SH-SY5Y (cell line): ENCODE results near the gene ARHGAP26.
A peak's percentile ranks its signal among the peaks of the same experiment; 100 is the strongest.

ENCODE experiments used
- GATA2 ChIP-seq: IDR thresholded peaks from 2 replicates; pipeline ENCODE4 v1.6.1; 2011; ENCODE audit warnings: mild to moderate bottlenecking, low read depth, low read length
- GATA3 ChIP-seq: IDR thresholded peaks from 2 replicates; pipeline ENCODE4 v1.6.1; 2011; ENCODE audit warnings: low read depth, mild to moderate bottlenecking, low read length, moderate library complexity

ARHGAP26 gene

DNA sequence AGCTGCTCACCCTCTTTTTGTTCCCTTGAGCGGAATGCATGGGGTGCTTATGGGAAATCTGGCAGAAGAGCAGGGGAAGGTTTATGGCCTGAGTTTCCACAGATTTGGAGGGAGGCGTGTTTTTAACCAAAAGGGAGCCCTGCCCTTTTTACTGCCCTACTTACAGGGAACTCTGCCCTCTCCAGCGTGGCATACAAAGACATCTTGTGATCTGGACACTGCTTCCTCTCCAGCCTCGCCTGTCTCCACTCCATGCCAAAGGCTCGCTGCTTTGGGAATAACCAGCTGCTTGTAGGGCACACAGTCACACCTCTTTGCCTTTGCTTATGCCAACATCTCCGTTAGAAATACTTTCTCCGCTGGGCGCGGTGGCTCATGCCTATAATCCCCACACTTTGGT, 314.2 kb downstream of the ARHGAP26 start:
- no peak for TF ChIP-seq GATA3
- no peak for TF ChIP-seq GATA2

DNA sequence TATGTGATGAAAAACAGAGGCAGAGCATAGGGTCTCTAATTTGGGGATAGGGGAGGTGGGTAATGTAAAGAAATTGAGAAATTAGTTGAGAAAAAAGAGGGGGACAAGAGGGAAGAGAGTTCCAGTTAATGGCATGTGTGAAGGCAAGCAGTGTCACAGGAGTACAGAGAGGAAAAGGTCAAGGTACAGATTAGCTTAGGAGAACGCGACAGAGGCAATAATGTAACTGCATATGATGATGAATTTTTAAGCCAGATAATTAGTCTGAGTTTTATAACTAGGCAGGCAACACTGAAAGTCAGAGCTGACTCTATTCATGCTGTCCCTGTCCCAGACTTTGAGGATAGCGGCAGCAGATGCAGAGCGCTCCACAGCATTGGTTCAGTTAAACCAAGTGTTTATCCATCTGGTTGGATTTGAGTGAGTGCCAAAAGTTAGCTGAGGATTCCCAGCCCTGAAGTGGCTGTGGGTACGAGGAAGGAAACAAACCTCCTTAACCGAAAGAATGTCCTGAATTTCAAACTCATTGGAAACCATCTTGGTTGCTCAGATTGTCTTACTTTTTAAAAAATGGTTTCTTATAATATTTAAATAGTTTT, 315.2 kb downstream of the ARHGAP26 start:
- TF ChIP-seq GATA3 (no peak), GATA2 (no peak)

DNA sequence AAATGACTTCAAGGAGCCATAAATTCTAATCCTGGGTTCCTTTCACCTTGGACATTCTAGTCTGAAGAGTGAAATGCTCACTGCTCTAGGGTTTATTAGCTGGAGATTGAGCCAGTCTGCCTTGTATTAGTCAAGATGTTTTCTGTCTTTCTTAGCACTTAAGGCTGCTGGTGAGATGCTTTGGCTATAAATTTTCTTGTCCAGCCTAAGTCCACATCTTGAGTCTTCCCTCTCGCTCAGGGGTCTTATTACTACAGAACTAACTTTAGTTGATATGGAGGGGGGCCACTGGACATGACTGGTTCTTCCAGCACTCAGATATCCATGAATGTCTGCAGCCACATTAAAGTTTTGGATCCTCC, 316.4 kb downstream of the ARHGAP26 start:
- TF ChIP-seq GATA3 = no peak
- no peak for TF ChIP-seq GATA2

DNA sequence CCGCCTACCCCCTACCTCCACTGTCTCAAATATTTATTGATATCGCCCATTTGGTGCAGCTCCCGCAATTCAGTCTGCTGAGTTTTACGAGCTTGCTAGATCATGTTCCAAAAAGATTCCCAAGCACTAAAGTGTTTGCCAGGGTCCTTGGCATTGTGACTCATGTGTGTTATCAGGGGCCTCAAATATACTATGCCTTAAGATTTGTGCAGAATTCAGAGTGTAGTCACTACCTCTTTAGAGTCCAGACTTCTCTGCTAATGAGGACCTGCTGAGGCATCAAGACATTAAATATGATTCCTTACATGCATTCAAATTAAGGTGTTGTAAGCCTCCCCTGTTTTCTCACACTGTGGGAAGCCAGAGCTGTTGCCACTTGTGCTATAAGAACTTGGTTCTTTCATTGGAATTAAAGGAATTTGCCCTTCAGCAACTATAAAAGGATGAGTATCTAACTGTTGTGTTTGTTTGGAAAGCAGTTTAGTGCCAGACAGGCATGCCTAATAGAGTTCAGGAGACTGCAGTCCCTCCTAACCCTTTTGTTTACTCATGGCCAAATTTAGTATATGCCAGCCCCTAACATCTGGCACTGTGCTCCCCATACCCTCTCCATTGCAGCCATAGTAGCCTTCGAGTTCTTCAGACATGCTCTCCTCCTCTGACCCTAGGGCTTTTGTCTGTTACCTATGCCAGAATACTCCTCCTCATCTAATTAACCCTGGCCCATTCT, 316.9 kb downstream of the ARHGAP26 start:
- TF ChIP-seq GATA2 = no peak
- no peak for TF ChIP-seq GATA3

DNA sequence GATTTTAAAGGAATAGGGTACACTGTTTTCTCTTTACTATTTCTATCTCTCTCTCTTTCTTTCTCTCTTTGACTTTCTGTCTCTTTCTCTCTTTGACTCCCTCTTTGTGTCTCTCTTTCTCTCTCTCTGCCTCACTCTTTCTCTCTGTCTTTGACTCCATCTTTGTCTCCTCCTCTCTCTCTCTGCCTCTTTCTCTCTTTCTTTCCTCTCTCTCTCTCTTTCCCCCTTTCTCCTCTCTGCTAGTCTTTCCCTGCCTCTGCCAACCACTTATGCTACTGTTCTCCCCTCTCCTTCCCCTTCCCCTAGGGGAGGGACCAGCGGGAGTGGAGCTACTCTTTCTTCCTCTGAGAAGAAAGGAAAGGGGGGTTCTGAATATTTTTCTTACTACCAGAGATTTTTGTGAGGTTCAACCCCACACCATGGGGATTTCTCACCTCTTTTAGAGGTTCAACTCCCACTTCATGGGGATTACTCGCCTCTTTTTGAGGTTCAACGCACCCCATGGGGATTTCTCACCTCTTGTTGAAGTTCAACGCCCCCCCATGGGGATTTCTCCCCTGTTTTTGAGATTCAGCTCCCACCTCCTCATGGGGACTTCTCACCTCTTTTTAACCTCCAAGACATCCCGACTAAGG, 323.4 kb downstream of the ARHGAP26 start:
- no peak for TF ChIP-seq GATA3
- TF ChIP-seq GATA2 = no peak

DNA sequence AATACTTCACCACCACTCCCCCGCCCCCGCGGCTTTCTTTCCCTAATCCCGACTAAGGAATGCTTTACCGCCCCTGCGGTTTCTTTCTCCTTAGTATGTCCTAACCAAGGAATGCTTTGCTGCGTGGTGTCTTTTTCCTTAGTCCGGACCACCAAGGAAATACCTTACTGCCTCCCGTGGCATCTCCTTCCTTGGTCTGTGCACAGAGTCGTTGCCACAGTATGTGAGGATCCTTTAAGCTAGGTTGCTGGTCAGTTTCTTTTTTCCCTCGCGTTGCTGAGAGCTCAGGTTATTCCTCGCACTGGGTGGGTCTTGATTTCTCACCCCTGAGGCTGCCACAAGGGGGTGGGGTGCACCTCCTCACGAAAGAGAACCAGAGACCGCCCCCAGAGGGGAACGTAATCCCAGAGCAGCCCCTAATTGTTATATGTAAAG, 323.9 kb downstream of the ARHGAP26 start:
- no peak for TF ChIP-seq GATA3
- no peak for TF ChIP-seq GATA2

DNA sequence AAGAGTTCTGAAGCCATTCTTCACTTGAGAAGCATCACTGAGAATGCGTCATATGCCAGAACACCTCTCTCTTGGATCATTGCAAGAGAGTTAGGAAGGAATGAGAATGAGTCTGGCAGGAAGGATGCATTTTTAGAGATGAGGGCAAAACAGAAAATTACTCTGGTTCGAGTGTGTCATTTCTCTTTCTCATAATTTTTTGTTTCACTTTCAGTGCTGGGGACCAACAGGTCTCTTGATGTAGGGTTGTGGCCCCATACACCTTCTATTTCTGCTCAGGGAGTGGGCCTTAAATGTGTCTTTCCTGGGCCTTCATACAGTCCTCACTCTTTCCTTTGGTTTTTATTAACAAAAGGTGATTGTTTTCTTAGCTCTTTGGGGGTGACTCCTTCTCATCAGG, 330.9 kb downstream of the ARHGAP26 start:
- TF ChIP-seq GATA3 (no peak), GATA2 (no peak)

DNA sequence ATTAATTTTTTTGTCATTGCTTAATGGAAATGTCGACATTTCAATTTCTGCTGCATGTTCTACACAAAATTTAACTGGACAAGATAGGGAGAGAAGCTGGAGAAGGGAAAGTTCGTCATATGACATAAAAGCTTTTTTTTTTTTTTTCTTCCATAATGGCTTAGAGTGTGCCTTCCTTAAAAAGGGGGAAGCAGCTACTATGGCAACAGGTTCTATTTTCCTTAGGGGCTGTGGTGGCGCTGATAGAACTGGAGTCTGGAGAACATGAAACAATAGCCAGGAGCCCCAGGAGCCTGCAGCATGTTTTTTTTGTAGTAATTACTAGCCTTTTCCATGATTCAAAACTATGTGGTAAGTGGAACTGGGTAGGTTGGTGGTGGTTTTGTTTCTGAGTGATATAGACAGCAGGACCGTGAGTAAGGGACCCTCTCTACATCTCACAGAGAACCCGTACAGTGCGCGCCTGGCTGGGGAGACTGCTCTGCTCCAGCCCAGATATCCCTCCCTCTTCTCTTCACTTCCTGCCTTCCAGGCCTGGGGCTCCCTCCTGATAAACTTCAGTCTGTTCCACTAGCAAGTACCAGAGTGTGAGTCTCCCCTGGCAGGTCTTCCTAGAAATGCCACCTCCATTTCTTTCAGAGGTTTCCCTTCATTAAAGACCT, 331.7 kb downstream of the ARHGAP26 start:
- TF ChIP-seq GATA2 (no peak), GATA3 (no peak)

DNA sequence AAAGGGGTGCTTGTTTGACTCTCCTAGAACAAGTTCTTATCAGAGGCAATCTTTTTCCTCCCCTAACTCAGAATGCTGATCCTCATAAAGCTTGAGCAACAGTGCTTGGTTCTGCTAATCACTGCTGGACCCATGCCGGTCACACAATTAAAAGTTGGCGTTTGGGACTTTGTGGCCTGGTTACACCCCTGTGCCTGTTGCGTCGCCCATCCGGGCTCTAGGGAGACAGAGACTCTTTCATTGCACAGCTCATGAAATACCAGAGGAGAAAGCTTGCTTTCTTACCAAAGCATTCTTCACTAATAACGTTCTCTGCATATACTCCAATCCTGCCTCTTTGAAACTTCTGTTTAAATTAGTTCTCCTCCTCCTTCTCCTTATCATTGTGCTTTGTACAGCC, 332.2 kb downstream of the ARHGAP26 start:
- TF ChIP-seq GATA3 = no peak
- TF ChIP-seq GATA2 = no peak

DNA sequence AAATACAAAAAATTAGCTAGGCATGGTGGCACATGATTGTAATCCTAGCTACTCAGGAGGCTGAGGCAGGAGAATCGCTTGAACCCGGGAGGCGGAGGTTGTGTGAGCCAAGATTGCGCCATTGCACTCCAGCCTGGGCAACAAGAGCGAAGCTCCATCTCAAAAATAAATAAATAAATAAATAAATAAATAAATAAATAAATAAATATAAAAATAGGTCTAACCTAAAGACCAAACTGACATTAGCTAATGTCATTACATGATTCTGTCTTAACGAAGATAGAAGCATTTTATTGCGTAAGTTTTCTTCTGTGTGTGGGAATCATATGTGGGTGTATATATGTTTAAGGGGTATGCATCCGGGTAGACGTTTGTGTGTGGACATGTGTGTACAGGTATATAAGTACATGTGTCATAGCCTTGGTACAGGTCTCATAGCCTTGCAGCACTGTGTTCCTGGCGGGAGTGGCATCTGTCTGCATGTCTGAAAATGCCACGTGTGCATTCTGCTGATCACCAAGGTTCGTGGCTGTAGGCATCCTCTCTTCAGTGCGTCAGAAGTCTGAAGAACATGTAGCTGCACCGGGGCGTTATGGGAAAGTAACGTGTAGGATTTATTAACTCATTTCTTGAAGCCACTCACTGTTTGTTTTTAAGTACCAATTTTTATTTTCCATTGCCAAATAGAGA, 335.2 kb downstream of the ARHGAP26 start:
- TF ChIP-seq GATA3 (no peak), GATA2 (no peak)

DNA sequence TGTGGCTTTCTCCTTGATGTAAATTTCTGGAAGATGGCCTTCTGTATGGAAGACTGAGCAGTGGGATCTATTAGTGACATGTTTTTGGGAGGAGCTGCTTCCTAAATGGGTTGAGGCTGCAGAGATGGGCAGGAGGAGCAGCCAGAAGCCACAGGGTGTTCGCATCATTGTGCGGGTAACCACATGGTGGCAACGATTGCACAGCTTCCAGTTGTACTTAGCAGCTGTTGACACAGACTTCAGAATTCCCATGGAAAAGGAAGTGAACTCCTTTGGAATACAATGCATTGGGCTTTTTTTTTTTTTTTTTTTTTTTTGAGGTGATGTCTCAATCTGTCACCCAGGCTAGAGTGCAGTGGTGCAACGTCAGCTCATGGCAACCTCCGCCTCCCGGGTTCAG, 336.0 kb downstream of the ARHGAP26 start:
- TF ChIP-seq GATA2 (no peak), GATA3 (no peak)

DNA sequence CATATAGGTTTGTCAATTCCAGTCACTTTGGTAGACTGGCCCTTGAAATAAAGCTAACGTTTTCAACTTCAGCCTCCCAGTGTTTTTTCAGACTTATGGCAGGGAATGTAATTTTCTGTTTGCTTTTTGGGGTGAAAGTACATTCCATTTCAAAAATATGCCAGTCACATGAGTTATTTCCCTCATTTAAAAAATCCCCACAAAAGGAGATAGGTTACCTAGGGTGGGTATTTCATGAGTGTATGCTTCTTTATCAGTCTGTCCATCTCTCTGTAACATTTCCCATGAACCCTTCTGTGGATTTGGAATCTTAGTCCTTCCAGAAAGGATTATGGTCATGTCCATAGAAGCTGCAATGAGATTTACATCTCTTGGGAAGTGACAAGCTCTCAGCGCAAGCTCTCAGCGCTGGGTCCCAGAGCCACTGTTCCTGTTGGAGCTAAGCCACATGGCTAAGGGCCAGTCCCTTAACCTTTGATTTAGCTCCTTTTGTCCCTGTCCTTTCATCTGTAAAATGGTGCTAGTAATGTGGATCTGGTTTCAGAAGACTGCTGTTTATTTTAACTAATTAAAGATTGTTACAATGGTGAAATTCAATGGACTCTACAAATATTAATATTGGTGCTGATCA, 338.4 kb downstream of the ARHGAP26 start:
- TF ChIP-seq GATA2 (peak; percentile 51; the same call in 1 of the 2 replicates), GATA3 (no peak)

DNA sequence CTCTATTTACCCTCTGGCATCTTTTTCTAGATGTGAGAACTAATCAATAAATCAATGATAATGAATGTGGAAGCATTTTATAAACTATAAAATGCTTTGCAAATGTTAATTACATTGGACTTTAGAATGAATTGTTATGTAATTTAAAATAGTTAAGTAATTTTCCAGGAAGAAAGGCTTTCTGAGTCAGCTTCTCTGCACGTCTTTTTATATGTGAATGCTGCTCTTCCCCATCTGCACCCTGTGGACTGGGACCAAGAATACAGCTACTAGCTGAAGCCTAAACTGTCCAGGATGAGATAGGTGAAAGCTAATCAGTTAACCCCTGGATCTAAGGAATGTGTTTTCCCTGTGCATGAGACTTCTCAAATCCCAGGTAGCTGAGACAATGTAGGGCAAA, 340.4 kb downstream of the ARHGAP26 start:
- TF ChIP-seq GATA2 (no peak), GATA3 (no peak)
